HG03558 (cell line): ENCODE results near the gene HK3.

ENCODE experiments used
- ATAC-seq: cut with Tn5 transposase; IDR thresholded peaks from one replicate; pipeline ENCODE4 v1.9.1; 2021; ENCODE audit warnings: moderate number of reproducible peaks; ENCODE audit not compliant: unreplicated experiment; ENCODE audit errors: extremely low read depth

The HK3 gene

DNA sequence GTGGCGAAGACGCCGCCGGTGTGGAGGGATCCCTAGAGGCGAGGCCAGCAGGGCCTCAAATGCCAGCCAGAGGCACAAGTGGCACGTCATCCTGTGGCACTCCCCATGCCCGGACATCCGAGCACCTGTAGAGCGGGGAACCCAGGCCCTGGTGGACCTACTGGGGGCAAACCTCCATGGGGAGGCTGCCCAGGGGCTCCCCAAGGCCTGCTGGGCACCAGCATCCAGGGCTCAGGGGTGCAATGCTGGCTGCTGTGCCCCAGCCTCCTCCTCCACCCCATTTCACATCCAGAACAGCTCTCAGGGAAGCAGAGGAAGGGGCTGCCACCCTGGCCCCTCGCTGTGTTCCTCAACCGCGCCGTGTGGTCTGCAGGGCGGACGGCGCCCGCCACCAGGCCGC lies 43.5 kb downstream of the HK3 start:
- no peak for ATAC-seq

DNA sequence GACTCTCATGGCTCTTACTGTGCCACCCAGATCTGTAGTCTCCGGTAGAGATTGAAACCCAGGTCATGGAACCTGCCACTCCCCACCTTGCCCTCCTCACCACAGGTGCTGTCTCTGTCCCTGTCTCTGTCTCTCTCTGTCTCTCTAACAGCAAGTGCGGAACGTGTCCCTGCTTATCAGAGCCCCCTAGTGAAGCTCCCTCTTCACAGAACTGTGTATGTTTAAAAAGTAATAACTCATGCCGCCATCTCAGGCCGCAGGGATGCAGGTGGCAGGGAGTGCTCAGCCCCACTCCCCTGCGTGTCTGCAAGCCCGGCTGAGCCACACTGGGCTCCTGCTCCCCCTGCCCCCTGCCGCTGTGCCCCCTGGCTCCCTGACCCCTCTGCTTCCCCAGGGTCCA lies 45.0 kb downstream of the HK3 start:
- ATAC-seq: no peak

- ATAC-seq: no peak
Measured at GRCh38 chr5:176853151-176853778, 45.9 kb downstream of the HK3 start.

DNA sequence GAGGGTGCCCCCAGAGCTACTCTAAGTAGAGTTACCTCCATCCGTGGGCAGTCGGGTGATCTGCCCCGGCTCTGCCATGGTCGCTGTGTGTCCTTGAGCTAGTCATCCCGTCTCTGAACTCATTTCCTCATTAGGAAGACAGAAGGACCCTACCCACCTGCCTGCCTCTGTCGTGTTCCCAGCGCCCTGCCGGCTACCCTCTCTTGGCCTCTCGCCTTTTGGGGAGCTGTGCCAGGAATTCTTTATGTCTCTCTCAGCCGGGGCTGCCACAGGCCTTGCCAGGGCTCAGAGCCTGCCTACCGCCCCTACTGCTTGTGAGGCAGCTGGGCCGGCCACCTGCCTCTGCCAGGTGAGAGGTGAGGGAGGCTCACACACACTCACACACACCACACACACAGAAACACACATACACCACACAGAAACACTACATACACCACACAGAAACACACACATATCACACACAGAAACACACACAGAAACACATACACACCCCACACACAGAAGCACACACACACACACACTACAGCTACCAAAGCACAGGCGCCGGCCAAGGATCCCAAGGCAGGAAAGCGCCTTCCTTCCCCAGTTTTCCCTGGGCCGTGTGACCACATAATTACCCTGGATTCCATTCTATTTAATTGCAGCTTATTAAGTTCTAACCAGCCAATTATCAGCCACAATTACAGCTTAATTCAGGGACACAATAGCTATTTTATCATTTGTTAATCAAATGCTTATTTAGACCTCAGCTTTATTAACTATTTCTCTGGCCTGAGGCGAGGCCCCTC lies 47.1 kb downstream of the HK3 start:
- ATAC-seq: no peak

DNA sequence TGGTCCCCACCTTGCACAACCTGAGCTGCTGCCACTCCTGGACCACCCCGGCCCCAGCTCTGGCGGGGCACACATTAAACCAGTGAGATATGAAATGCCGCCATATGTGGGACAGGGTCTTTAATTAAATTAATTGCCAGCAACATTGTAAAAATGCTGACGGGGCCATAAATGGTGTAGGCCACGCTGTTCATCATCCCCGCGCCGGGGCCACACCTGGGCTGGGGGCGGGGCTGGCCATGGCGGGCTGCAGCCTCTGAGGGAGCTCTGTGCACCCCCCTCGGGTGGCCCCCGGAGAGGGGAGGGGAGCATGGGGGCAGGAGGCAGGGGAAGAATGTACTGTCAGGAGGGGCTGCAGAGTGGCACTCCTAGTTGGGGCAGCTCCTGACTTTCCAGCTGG lies 47.8 kb downstream of the HK3 start:
- no peak for ATAC-seq

- ATAC-seq: no peak
Measured at GRCh38 chr5:176850371-176851245, 48.5 kb downstream of the HK3 start.

DNA sequence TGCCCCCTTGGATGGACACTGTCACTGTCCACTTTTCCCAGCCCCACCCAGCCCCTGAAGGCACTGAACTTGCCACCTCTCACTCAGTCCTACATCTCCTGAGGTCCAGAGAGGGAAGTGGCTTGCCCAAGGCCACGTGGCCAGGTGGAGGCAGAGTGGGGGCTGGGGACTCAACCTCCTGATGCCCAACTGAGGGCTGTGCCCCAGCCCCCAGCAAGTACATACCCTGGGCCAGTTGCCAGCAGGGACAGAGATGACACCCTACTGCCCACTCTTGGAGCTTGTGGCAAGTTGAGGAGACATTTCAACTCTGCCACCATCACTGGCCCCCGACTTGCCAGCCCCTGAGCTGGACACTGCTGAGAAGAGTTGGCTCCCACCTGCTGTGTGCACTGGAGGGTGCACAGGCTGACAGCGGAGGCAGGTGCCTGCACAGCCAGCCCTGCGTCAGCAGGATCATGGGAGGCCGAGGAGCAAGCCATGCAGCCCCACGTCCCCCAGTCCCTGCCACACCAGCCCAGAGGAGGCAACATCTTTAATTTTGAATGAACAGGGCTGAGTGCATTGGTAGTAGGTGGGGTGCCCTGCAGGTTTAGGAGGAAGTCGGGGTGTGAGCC lies 49.4 kb downstream of the HK3 start:
- ATAC-seq: no peak

DNA sequence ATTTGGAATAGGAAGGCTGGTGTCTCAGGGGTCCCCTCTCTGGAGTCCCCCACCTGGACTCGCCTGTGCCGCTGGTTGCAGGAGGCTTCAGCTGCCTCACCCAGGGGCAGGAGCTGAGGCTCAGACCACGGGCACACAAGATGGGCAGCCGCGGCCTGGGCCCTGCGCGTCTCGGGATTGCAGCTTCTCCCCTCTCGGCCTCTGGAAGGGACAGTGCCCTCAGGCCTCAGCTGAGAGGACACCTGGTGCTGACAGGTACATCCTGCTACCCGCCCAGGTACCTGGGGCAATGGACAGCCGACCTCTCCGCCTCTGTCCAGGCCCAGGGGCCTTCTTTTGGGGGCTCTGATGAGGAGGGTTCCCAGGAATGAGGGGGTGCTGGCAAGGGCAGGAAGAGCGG lies 50.5 kb downstream of the HK3 start:
- no peak for ATAC-seq

- ATAC-seq: no peak
Measured at GRCh38 chr5:176847726-176848290, 51.3 kb downstream of the HK3 start.

GRCh38 chr5:176847148-176847547 lies 52.0 kb downstream of the HK3 start:
- no peak for ATAC-seq

- ATAC-seq: no peak
Measured at GRCh38 chr5:176846335-176847140, 52.6 kb downstream of the HK3 start.

DNA sequence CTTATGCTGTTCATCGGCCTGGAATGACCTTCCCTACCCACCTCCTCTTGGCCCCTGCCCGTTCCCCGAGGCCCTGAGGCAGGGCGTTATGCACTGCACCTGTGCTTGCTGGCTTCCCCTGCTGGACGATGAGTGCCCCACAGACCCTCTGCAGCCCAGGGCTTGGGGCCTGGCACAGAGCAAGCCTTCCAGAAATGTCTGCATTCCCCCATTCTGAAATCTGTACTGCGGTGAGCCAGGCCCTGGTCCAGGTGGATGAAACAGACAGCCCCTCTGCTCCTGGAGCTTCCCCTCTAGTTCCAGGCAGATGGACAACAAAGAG lies 53.8 kb downstream of the HK3 start:
- ATAC-seq: no peak

DNA sequence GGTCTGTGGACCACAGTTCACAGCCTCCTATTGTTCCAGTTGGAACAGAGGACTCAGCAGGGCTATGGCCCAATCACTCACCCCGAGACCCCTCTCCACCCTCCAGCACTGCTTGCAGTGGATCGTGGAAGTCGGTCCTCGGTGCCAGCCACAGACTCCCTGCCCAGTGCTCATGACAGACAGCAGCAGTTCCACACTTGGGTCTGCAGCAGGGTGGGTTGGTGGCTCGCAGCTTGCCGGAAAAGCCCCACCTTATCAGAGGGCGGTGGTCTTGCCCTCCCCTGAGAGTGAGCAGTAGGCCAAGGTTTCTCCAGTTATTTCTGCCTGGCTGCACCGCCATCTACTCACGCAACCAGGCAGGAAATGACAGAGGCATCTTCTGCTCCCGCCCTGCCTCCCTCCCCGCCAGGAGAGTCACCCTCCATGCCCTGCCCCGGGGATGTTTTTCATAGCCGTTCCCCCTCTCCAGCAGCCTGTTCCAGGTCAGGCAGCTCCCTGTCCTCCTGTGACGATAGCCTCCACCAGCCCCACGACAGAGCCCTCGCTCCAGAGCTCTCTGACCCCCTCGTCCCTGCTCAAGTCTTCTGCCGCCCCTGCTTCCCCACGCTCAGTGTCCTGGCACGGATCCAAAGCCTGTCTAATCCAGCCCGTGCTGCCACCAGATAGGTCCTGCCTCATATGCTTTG lies 54.3 kb downstream of the HK3 start:
- ATAC-seq: no peak

- no peak for ATAC-seq
Measured at GRCh38 chr5:176844281-176844680, 54.9 kb downstream of the HK3 start.

- ATAC-seq: no peak
Measured at GRCh38 chr5:176843673-176844072, 55.5 kb downstream of the HK3 start.

DNA sequence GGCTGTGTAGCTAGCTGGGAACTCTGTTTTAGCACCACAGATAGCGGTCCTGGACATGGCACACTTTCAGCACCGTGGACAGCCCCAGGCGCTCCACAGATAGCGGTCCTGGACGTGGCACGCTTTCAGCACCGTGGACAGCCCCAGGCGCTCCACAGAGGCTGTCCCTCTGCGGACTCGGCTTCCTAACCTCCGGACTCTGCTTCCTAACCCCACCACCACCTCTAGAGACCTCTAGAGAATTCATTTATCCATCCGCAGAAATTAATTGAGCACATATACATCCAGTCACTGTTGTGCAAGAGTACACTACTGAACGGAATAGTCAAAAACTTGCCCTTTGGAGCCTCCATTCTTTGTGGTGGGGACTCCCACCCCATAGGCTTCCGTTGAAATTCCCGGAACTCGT lies 61.4 kb downstream of the HK3 start:
- no peak for ATAC-seq

DNA sequence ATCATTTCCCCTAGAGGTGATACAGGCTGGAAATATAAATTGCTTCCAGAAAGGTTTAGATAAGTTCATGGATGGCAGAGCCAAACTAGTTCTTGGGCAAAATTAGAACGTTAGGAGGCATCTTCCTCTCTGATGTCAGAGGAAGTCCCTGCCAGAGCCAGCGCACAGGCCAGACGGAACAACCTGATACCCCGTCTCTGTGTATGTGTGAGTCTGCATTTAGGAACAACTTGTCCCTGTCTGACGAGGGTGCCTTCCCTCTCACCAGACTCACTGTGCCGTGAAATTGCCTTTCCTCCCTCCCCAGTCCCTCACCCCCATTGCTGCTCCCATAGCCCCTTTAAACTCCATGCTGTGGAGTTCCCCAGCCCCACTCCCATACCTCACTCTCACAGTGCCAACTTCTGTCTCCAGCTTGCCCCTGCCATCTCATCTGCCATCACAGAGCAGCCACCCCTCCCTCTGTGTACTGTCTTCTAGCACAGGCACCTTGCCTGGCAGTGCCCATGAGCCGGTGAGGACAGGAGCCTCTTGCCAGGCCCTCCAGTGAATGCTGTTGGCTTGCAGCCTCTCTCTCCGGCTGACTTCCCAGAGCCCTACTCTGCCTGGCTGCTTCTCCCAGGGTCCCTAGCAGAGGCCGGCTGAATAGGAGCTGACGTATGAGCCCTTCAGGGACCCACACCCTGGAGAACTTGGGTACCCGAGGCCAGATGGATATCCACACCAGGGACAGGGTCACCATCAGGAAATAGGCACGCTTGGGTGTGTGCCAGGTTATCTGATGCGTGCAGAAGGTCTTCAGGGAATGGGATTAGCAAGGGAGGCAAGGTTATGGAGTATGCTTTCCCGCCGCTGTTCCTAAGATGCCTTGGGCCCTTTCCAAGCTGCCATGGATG lies 62.1 kb downstream of the HK3 start:
- no peak for ATAC-seq

- ATAC-seq: no peak
Measured at GRCh38 chr5:176835918-176836317, 63.2 kb downstream of the HK3 start.
